Tibial nerve (tissue), 4 donors: ENCODE data around the gene DCXR.

Experiments
- CTCF ChIP-seq, 5 experiments: fragments of 200-600 bp in 3 of 5; fragments of 450-650 bp in 2 of 5; sonication (generic) in 3 of 5; IDR thresholded peaks; one replicate each; pipeline ENCODE4 v1.5.1; 2016 to 2019; ENCODE audit warnings: antibody characterized with exemption in 5 of 5, mild to moderate bottlenecking in 3 of 5, moderate library complexity in 2 of 5
- EP300 ChIP-seq, 2 donors: sonication (generic); formaldehyde crosslinking; IDR thresholded peaks; one replicate each; pipeline ENCODE4 v1.6.1; 2017; ENCODE audit warnings: antibody characterized with exemption in 2 of 2, mild to moderate bottlenecking in 1 of 2
- POLR2A ChIP-seq, 2 donors: fragments of 450-650 bp; IDR thresholded peaks; one replicate each; pipeline ENCODE4 v1.6.1; 2017; ENCODE audit warnings: antibody characterized with exemption in 2 of 2, mild to moderate bottlenecking in 2 of 2, moderate library complexity in 2 of 2

- TF ChIP-seq POLR2A (IDR thresholded peaks at IDR 0.05) = no peak
- TF ChIP-seq CTCF (IDR thresholded peaks at IDR 0.05) = no peak
- no peak for TF ChIP-seq EP300 (IDR thresholded peaks at IDR 0.05)
Observed at GRCh38 chr17:82008941-82009405, 28.5 kb downstream of the DCXR start.
